Activated CD4-positive, alpha-beta T cell treated with anti-CD3 and anti-CD28 coated beads, Interleukin-2, amount 50 U/mL, for 4 hours (primary cell): Measurements from ENCODE around the gene VPS52.
"Not testable (repeated sequence)": the region's sequence is repeated elsewhere in the genome, so short reads cannot be mapped to it uniquely, and the experiment has no call there.

Experiments used
- DNase-seq, 2 experiments: peaks; one replicate each; pipeline ENCODE4 v3.0.0-alpha.2; 2020

VPS52 gene

GRCh38 chr6:33248932-33249731 is 22.5 kb downstream of the VPS52 start:
- peak; percentile 91 to 93 for DNase-seq

- no peak for DNase-seq
Measured at GRCh38 chr6:33248643-33248931, 23.1 kb downstream of the VPS52 start.

- peak; percentile 89 to 94 for DNase-seq
Measured at GRCh38 chr6:33247977-33248642, 23.6 kb downstream of the VPS52 start.

- no peak for DNase-seq
Measured at GRCh38 chr6:33243476-33243875, 28.2 kb downstream of the VPS52 start.

- no peak for DNase-seq
Measured at GRCh38 chr6:33241968-33242367, 29.7 kb downstream of the VPS52 start.

- DNase-seq = no peak
Measured at GRCh38 chr6:33237741-33238140, 33.9 kb downstream of the VPS52 start.

GRCh38 chr6:33236852-33237251 is 34.8 kb downstream of the VPS52 start:
- DNase-seq = no peak

GRCh38 chr6:33236328-33236727 is 35.3 kb downstream of the VPS52 start:
- no peak for DNase-seq

GRCh38 chr6:33235221-33235634 is 36.4 kb downstream of the VPS52 start:
- no peak for DNase-seq

- not testable (repeated sequence) for DNase-seq
Measured at GRCh38 chr6:33226503-33227120, 45.1 kb downstream of the VPS52 start.

GRCh38 chr6:33217681-33218080 is 54.0 kb downstream of the VPS52 start:
- no peak for DNase-seq

- no peak for DNase-seq
Measured at GRCh38 chr6:33217246-33217645, 54.4 kb downstream of the VPS52 start.

GRCh38 chr6:33216117-33216649 is 55.5 kb downstream of the VPS52 start:
- no peak for DNase-seq

GRCh38 chr6:33215271-33216116 is 56.2 kb downstream of the VPS52 start:
- DNase-seq = no peak

- DNase-seq = no peak
Measured at GRCh38 chr6:33213989-33214335, 57.7 kb downstream of the VPS52 start.

- DNase-seq = no peak
Measured at GRCh38 chr6:33213166-33213988, 58.3 kb downstream of the VPS52 start.

- no peak for DNase-seq
Measured at GRCh38 chr6:33212857-33213165, 58.9 kb downstream of the VPS52 start.

- DNase-seq = no peak
Measured at GRCh38 chr6:33211666-33212422, 59.8 kb downstream of the VPS52 start.

GRCh38 chr6:33211136-33211535 is 60.5 kb downstream of the VPS52 start:
- DNase-seq = no peak

- DNase-seq = no peak
Measured at GRCh38 chr6:33209856-33210255, 61.8 kb downstream of the VPS52 start.
